COLO668 (cell line): Measurements from ENCODE around the gene DCUN1D4.

Source experiments
- DNase-seq: peaks from one replicate; lab custom pipeline; 2025; ENCODE audit not compliant: unreplicated experiment; lab: John Stamatoyannopoulos, UW

The DCUN1D4 gene

DNA sequence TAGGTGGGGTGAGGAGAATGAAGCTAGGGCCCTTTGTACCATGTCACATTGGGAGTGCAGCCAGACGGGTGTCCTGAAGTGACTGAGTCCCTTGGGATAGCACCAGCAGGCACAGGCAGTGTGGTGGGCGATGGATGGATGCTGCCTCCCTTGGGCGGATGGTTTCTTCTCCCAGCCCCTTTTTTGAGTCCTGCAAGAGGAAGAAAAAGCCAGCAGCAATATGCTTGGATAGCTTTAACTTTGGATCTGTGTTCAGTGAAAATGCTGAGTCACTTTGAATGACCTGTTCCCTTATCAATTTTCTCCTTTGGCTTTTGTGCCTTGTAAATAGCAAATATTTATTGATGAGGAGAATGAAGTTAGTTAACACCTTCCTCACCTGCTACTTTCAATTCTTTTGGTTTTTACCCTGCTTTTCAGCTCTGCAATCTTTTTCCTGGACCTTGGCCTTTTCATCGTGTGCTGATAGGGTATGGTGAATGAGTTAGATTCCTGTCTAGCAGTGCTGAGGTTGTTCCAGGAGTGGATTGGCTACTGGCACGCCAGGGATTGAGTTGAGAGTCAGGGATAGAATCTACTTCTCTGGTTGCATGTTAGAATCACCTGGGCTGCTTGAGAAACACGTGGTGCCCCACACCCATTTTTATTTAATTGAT, 10.2 kb downstream of the DCUN1D4 start:
- DNase-seq: peak; percentile 2

GRCh38 chr4:51855270-51855669, 12.3 kb downstream of the DCUN1D4 start:
- DNase-seq: no peak

DNA sequence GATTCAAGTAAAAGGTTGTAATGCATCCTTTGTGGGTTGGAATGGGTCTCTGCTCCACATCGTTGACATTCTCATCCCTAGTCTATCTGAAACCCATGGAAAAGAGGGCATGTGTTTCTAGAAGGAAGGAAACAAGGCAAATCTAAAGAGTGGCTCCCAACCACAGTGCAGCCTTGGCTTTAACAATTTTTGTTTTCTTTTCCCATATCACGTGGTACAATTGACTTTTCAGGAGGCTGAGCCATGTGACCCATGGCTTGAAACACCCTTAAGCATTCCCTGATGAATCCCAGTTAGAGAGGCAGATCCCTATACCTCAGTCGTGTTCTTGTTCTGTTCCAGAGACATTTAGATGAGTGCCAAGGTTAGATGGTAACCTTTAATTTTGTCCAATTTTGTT, 12.8 kb downstream of the DCUN1D4 start:
- no peak for DNase-seq

DNA sequence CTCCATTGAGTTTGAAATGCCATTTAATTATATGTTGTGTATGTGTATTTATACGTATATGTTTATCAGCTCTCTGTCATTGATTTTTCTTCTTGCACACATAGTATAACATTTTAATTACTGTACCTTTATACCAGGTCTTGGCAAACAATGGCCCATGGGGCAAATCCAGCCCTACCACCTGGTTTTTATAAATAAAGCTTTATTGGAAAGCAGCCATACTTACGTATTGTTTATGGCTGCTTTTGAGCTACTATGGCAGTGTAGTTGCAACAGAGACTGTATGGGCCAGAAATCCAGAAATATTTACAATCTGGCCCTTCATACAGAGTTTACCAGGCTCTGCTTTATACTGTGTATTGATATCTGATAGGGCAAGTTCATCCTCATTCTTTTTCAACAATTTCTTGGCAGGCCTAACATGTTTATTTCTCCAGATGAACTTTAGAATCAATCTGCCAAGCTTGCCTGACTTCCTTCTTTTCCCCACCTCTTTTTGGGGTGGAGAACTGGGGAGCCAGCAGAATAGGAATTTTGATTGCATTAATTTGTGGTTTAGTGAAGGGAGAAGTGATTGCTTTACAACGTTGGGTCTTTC, 15.8 kb downstream of the DCUN1D4 start:
- DNase-seq: no peak

DNA sequence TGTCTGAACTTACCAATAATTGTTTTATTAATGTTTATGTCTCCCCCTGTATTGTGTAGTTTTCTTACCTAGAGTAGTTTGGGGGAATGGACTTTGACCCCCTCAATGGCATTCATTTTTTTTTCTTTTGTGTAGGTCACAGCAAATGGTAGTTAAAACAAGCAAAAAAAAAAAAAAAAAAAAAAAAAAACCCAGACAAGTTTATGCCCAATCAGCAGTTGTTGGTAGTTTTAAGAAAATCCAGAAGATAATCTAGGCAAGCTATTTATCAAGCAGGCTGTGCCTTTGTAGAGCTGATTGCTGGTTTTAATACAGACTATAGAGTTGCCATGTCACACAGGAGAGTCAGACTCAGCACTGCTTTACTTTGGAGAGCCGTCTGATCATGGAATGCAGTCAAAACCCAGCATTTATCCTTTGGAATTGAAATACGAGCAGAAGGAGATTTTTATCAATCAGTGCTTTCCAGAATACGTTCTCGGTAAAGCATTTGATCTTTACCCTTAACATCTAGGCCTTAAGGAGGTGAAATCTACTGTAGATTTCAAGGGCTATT, 16.6 kb downstream of the DCUN1D4 start:
- DNase-seq: no peak

- DNase-seq: no peak
These were observed 19.2 kb downstream of the DCUN1D4 start for GRCh38 chr4:51862199-51862598.

DNA sequence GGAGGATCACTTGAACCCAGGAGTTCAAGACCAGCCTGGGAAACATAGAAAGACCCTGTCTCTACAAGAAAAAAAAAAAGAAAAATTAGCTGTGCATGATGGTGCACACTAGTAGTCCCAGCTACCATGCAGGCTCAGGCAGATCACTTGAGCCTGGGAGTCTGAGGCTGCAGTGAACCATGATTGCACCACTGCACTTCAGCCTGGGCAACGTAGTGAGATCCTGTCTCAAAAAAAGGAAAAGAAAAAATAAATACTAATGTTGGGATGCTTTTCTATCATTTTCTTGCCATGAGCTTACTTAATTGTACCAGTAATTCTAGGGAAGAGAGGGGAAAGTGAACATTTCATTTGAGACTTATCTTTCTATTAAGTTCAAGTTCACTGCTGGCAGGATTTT, 19.8 kb downstream of the DCUN1D4 start:
- DNase-seq: no peak

DNA sequence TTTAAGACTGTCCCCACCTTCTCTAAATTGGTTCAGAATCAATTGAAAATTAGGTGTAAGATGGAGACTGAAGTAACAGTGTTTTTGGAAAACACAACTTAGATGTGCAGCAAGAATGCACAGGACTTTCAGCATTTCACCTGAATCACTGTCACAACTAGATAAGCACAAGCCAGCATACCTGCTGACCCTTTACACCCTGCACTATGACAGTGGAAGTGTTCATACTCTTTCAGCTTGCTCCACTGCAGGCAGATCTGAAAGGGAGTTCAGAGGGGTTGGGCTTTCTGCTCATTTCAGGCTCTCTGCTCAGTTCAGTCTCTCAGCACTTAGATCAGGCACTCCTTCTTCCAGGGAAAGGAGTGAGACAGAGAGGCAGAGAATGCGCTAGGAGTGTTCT, 22.8 kb downstream of the DCUN1D4 start:
- no peak for DNase-seq

GRCh38 chr4:51866835-51867234, 23.9 kb downstream of the DCUN1D4 start:
- DNase-seq: no peak

DNA sequence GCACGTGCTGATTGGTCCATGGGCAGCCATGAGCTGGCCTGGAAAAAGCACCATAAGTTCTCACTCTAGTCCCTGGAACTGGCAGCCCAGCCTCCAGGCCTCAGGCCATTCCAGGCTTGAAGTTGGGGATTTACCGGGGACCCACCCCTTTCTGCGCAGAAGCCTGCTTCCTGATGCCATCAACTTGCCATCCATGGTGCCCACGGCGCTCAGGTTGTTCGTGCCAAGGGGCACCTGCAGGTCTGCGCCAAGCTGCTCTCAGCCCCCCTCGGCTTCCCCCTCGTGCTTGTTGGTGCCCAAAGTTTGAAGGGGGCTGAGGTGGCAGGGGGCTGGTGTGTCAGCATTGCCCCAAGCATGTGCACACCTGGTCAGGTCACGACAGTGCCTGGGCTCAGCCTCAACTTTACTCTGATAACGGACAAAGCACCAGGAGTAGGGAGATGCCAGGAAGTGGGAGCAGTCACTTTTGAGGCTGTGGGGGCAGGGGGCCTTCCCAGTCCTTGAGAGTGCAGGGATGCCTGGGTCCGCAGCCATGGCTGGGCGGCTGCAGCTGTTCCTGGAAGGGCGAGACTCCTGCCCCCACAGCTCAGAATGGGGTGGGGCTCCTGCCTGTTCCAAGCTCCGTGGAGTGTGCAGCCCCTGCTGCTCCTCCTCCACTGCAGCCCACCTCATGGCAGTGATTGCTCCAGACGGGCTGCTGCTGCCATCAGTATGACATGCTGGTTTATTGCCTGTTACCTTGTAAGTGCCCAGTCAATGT, 24.9 kb downstream of the DCUN1D4 start:
- no peak for DNase-seq

GRCh38 chr4:51868449-51868847, 25.5 kb downstream of the DCUN1D4 start:
- DNase-seq: no peak

GRCh38 chr4:51870441-51871188, 27.7 kb downstream of the DCUN1D4 start:
- no peak for DNase-seq

- DNase-seq: no peak
These were observed 29.5 kb downstream of the DCUN1D4 start for GRCh38 chr4:51872283-51872997.

DNA sequence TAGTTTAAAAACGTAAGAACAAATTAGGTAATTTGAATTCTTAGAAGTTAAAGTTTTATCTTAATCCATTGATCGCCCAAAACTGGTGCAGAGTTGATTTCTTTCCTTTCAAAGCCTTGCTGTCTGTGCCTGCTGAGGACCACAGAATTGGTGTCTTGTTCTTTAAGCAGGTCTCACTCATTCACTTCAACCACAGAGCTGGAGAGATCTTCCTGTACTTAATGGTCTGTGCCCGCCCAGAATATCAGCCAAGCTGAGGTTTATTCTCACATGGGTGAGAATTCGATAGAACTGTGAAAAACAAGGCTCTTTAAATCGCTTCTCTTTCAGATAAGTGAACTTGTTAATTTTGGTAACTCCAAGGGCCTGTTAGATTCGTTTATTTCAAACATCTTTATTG, 31.6 kb downstream of the DCUN1D4 start:
- DNase-seq: no peak

DNA sequence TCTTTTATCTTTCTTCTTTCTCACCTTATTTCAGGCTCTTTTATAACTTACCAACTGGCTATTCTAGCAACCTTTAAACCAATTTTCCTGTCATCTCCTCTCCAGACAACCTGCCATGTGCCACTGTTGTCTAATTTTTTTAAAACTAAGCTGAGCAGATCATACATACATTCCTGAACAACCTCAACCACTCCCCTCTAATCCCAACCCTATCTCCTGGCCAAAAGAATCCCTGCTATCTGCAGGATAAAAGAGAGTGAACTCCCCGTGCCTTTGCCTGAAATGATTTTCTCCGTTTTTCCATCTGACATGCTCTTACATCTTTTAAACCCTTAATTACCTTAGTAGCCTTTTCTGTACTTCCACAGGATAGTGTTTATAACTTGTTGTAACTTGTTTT, 35.5 kb downstream of the DCUN1D4 start:
- no peak for DNase-seq

GRCh38 chr4:51880016-51880915, 37.3 kb downstream of the DCUN1D4 start:
- no peak for DNase-seq

DNA sequence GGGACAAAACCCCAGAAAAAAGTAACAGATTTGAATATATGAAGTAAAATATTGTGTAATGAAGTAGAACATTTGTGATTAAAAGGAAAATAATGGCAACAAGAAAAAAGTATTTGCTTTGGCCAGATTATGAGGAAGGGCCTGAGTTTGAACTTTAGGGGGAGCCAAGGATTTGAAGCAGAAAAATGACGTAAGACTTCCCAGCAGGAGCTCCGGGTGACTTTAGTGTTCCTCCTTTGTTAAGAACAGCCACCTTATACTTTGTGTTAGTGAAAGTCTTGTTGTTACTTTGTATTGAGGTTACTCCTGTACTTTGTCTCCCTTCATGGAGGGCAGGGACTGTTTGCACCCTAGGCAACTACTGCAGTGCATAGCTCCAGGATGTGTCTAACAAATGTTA, 41.1 kb downstream of the DCUN1D4 start:
- no peak for DNase-seq

DNA sequence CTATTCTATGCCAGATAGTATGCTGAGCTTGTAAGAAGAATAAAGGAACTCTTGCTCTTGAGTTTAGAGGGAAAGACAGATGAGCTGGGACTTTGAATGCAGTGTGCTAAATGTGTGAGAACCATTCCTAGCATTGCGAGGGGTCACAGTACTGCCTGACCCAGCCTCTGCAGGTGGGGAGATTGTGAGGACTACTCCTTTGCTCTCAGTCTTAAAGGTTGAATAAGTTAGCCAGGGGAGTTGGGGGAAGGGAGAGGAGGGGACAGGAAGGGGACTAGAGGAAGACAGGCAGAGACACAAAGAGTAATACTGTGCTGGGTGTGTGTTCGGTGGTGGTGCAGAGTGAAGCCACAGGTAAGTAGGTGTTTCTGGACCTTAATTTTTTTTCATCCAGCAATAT, 41.7 kb downstream of the DCUN1D4 start:
- no peak for DNase-seq

DNA sequence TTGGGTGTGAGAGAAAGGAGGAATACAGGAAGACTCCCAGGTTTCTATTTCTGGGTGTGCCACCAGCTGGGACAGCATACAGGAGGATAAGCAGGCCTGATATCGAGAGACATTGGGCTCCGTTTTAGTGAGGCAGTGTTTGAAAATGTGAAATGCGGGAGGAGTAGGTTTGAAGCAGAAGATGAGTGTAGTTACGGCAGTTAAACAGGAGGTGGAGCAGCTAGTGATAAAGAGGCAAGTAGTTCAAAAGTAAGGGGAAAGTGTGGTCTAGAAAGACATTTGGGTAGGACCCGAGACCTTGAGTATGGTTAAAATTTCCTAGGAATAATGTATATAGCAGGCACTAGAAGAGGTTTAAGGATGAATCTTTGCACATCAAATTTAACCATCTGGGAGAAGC, 42.4 kb downstream of the DCUN1D4 start:
- no peak for DNase-seq

DNA sequence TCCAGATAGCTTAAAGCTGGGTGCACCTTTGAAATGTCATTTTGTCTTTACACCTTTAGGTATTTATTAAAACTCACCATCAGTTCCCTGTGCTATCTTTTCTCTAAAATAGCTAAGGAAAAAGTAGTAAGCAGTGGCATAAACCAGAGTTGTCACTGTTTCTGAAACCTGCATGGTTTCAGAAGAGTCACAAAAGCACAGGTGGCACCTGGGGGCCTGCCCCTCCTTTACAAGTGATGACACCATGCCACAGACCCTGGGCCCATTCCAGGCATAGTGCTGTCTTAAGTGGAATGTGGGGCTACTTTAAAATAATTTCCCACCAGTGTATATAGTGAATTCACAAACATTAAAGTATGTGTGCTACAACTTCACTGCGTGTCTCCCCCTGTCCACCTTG, 47.8 kb downstream of the DCUN1D4 start:
- no peak for DNase-seq
